Liver (tissue), 9 donors: ENCODE data around the gene SNAPC4. TPM values are rescaled to one million over a fixed set of nuclear protein-coding genes. Genes with fewer than 3 reads are reported as not detected.

Experiments
- DNase-seq: peaks from one replicate; pipeline ENCODE4 v3.0.0-alpha.2; 2017; ENCODE audit warnings: low spot score
- H3K27ac ChIP-seq, 2 donors: one replicate each; pipeline ENCODE4 v1.7.0; 2013; ENCODE audit warnings: inconsistent platforms in 2 of 2, low read length in 2 of 2, control low read depth in 1 of 2, low read depth in 1 of 2, mild to moderate bottlenecking in 1 of 2
- H3K27me3 ChIP-seq, 4 donors: one replicate each; pipeline versions ENCODE4 v1.6.1 to v1.7.0; 2013; ENCODE audit warnings: low read length in 3 of 4, inconsistent platforms in 1 of 4, mild to moderate bottlenecking in 1 of 4, moderate library complexity in 1 of 4; ENCODE audit not compliant: control insufficient read depth in 4 of 4, insufficient read depth in 4 of 4
- H3K36me3 ChIP-seq, 4 donors: one replicate each; pipeline versions ENCODE4 v1.6.1 to v1.7.0; 2013; ENCODE audit warnings: low read length in 3 of 4, mild to moderate bottlenecking in 3 of 4, low read depth in 1 of 4, moderate library complexity in 1 of 4; ENCODE audit not compliant: control insufficient read depth in 4 of 4, insufficient read depth in 3 of 4
- H3K4me1 ChIP-seq, 4 donors: one replicate each; pipeline versions ENCODE4 v1.6.1 to v1.7.0; 2013; ENCODE audit warnings: low read length in 3 of 4, mild to moderate bottlenecking in 3 of 4, moderate library complexity in 1 of 4; ENCODE audit not compliant: control insufficient read depth in 4 of 4, insufficient read depth in 4 of 4
- H3K4me3 ChIP-seq, 3 donors: one replicate each; pipeline versions ENCODE4 v1.6.1 to v1.7.0; 2013; ENCODE audit warnings: low read length in 3 of 3, control low read depth in 1 of 3, low read depth in 1 of 3, mild to moderate bottlenecking in 1 of 3
- H3K9ac ChIP-seq, 2 donors: one replicate each; pipeline ENCODE4 v1.7.0; 2013; ENCODE audit warnings: low read length in 2 of 2, mild to moderate bottlenecking in 2 of 2, moderate library complexity in 2 of 2, control low read depth in 1 of 2, low read depth in 1 of 2
- H3K9me3 ChIP-seq, 4 donors: one replicate each; pipeline versions ENCODE4 v1.6.1 to v1.7.0; 2013; ENCODE audit warnings: low read length in 3 of 4; ENCODE audit not compliant: control insufficient read depth in 4 of 4
- ATF3 ChIP-seq: IDR thresholded peaks from 2 replicates; pipeline ENCODE4 v1.6.1; 2016; ENCODE audit warnings: antibody characterized with exemption
- CTCF ChIP-seq: fragments of 150-350 bp; IDR thresholded peaks from 2 replicates; pipeline ENCODE4 v1.5.1; 2017; ENCODE audit warnings: improper control_type of control experiment, low read depth, low read length; ENCODE audit not compliant: missing input control
- EGR1 ChIP-seq, 2 donors: IDR thresholded peaks; 2 replicates each; pipeline ENCODE4 v1.6.1; 2016 to 2018; ENCODE audit warnings: antibody characterized with exemption in 2 of 2, low read depth in 2 of 2
- FOXA1 ChIP-seq: IDR thresholded peaks from 2 replicates; pipeline ENCODE4 v1.6.1; 2016; ENCODE audit warnings: antibody characterized with exemption
- FOXA2 ChIP-seq: IDR thresholded peaks from 2 replicates; pipeline ENCODE4 v1.6.1; 2016; ENCODE audit warnings: antibody characterized with exemption
- GABPA ChIP-seq, 2 donors: IDR thresholded peaks in 1 of 2; conservative IDR thresholded peaks in 1 of 2; 2 replicates each; pipeline ENCODE4 v1.6.1; 2016; ENCODE audit warnings: antibody characterized with exemption in 2 of 2, mild to moderate bottlenecking in 1 of 2, moderate library complexity in 1 of 2
- HNF4A ChIP-seq, 2 donors: conservative IDR thresholded peaks; 2 replicates each; pipeline ENCODE4 v1.6.1; 2016; ENCODE audit warnings: antibody characterized with exemption in 2 of 2, mild to moderate bottlenecking in 2 of 2
- HNF4G ChIP-seq: IDR thresholded peaks from 2 replicates; pipeline ENCODE4 v1.6.1; 2016; ENCODE audit warnings: antibody characterized with exemption
- JUND ChIP-seq, 2 donors: IDR thresholded peaks; 2 replicates each; pipeline ENCODE4 v1.6.1; 2016; ENCODE audit warnings: antibody characterized with exemption in 2 of 2
- MAX ChIP-seq: IDR thresholded peaks from 2 replicates; pipeline ENCODE4 v1.6.1; 2016; ENCODE audit warnings: antibody characterized with exemption
- NR2F2 ChIP-seq: IDR thresholded peaks from 2 replicates; pipeline ENCODE4 v1.6.1; 2016; ENCODE audit warnings: antibody characterized with exemption
- RAD21 ChIP-seq, 2 donors: IDR thresholded peaks; 2 replicates each; pipeline ENCODE4 v1.6.1; 2016; ENCODE audit warnings: antibody characterized with exemption in 2 of 2, mild to moderate bottlenecking in 2 of 2
- REST ChIP-seq: IDR thresholded peaks from 2 replicates; pipeline ENCODE4 v1.6.1; 2016; ENCODE audit warnings: antibody characterized with exemption, mild to moderate bottlenecking
- RXRA ChIP-seq, 2 donors: IDR thresholded peaks; 2 replicates each; pipeline ENCODE4 v1.6.1; 2017 to 2018; ENCODE audit warnings: antibody characterized with exemption in 2 of 2, mild to moderate bottlenecking in 1 of 2
- SP1 ChIP-seq: IDR thresholded peaks from 2 replicates; pipeline ENCODE4 v1.6.1; 2018; ENCODE audit warnings: antibody characterized with exemption, mild to moderate bottlenecking
- TAF1 ChIP-seq: conservative IDR thresholded peaks from 2 replicates; pipeline ENCODE4 v1.6.1; 2016; ENCODE audit warnings: antibody characterized with exemption, mild to moderate bottlenecking
- YY1 ChIP-seq: IDR thresholded peaks from 2 replicates; pipeline ENCODE4 v1.6.1; 2016; ENCODE audit warnings: antibody characterized with exemption, mild to moderate bottlenecking
- ZBTB33 ChIP-seq: IDR thresholded peaks from 2 replicates; pipeline ENCODE4 v1.6.1; 2016; ENCODE audit warnings: antibody characterized with exemption
- WGBS: extraction: QIAGEN DNeasy Blood & Tissue Kit; methylation state at CpG from one replicate; pipeline ENCODE4 v1.1.7; 2013; 5-methylcytosine and 5-hydroxymethylcytosine counted together
- polyA plus RNA-seq, 2 donors: library from polyadenylated mRNA; stranded (reverse) in 1 of 2; unstranded in 1 of 2; fragments of 200-250 nt in 1 of 2; fragments of >200 nt in 1 of 2; fragmentation: Nextera tagmentation in 1 of 2; extraction: Ambion mirVana in 1 of 2; gene quantifications; one replicate each; pipeline versions ENCODE4 v1.2.1 to v1.2.3, GENCODE V29; 2013 to 2015
- total RNA-seq, 2 donors: library from RNA; depleted of rRNA; stranded (reverse); fragments of >200 nt; gene quantifications; one replicate each; pipeline ENCODE4 v1.2.3, GENCODE V29; 2014
- donor health status: healthy.
- donor health status: healthy.
- donor health status: healthy.
- donor health status: healthy.
- donor health status: healthy.

SNAPC4 gene
- total and polyA plus RNA-seq, 4 donors, result 0.75 to 4.2 (median 3.1) TPM

- H3K27me3 ChIP-seq, result no peaks in the 10 kb centered on the region
- H3K9ac ChIP-seq, result no peak overlapping the region
- no peak overlapping the region for H3K27ac ChIP-seq
- H3K4me3 ChIP-seq, result no peak overlapping the region
- H3K4me1 ChIP-seq, result peaks cover 5 to 17% (median 12%) of the 10 kb centered on the region in 4 donors
- no peaks in the 10 kb centered on the region for H3K9me3 ChIP-seq
- 87% methylated on average over 18 of the region's 18 CpGs for WGBS
- peaks cover 0 to 1% (median 0%) of the 10 kb centered on the region in 4 donors for H3K36me3 ChIP-seq
- TF ChIP-seq ATF3 (no peak), HNF4G (no peak), REST (no peak), ZBTB33 (no peak), GABPA (IDR thresholded peaks at IDR 0.05 in 1 of 2, conservative IDR thresholded peaks at IDR 0.05 in 1 of 2) (no peak), EGR1 (IDR thresholded peaks at IDR 0.05; ENCODE audit: low read depth in 2 of 2) (no peak), RXRA (IDR thresholded peaks at IDR 0.05) (no peak), FOXA1 (no peak), FOXA2 (no peak), HNF4A (conservative IDR thresholded peaks at IDR 0.05) (no peak), SP1 (no peak), RAD21 (IDR thresholded peaks at IDR 0.05) (no peak), TAF1 (no peak), CTCF (no peak), NR2F2 (no peak), YY1 (no peak), JUND (IDR thresholded peaks at IDR 0.05) (no peak), MAX (no peak)
- DNase-seq, result no peak
These were observed 31.8 kb downstream of the SNAPC4 start for GRCh38 chr9:136368190-136368589.
